Upper lobe of right lung (tissue), 1 donor: ENCODE measurements around the gene COX11. TPM values are rescaled to one million over a fixed set of nuclear protein-coding genes. Genes with fewer than 3 reads are reported as not detected.
A peak's percentile ranks its signal among the peaks of the same experiment; 100 is the strongest.

ENCODE experiments used
- ATAC-seq: fragments of 200-7000 bp; cut with Tn5 transposase; one replicate; pipeline ENCODE4 v1.9.1; 2020; ENCODE audit warnings: mild to moderate bottlenecking, moderate library complexity
- DNase-seq: peaks from one replicate; pipeline ENCODE4 v3.0.0-alpha.2; 2020
- H3K27ac ChIP-seq: fragments of 200-600 bp; one replicate; pipeline ENCODE4 v1.8.0; 2022
- H3K27me3 ChIP-seq: fragments of 200-600 bp; one replicate; pipeline ENCODE4 v1.8.0; 2022; ENCODE audit warnings: mild to moderate bottlenecking
- H3K36me3 ChIP-seq: fragments of 200-600 bp; one replicate; pipeline ENCODE4 v1.8.0; 2022
- H3K4me1 ChIP-seq: fragments of 200-600 bp; one replicate; pipeline ENCODE4 v1.8.0; 2022
- H3K4me3 ChIP-seq: fragments of 200-600 bp; one replicate; pipeline ENCODE4 v1.8.0; 2022; ENCODE audit warnings: mild to moderate bottlenecking
- H3K9me3 ChIP-seq: fragments of 200-600 bp; one replicate; pipeline ENCODE4 v1.8.0; 2022
- CTCF ChIP-seq: fragments of 200-600 bp; IDR thresholded peaks from one replicate; pipeline ENCODE4 v1.8.0; 2022; ENCODE audit warnings: antibody characterized with exemption
- intact Hi-C: fragments of 100-400 bp; cut with DNase I; formaldehyde crosslinking; loops from one replicate; pipeline ENCODE4 v1.11.0; 2022
- total RNA-seq: library from RNA; stranded (reverse); fragmentation: NEBNext Ultra II Directional; extraction: Animal tissue kit (Norgen Biotek cat#: 25700); gene quantifications from one replicate; pipeline ENCODE4 v1.2.1, GENCODE V29; 2021
- donor health status: DM: no; HTN: yes; CAD: no; lungs with severe emphysema.

COX11 gene
- total RNA-seq, 1 donor from 2014 or later, result 34.9 TPM

GRCh38 chr17:54972406-54973138 is 4.1 kb upstream of the COX11 start:
- Histone ChIP-seq H3K9me3 (no peaks in the 10 kb centered on the region), H3K27me3 (no peaks in the 10 kb centered on the region), H3K4me1 (peaks cover 11% of the 10 kb centered on the region), H3K27ac (no peak overlapping the region), H3K4me3 (no peak overlapping the region), H3K36me3 (no peaks in the 10 kb centered on the region)
- TF ChIP-seq CTCF, result no peak
- intact Hi-C loops, result no loop called here
- ATAC-seq, result no peak
- DNase-seq, result no peak

- no peak for TF ChIP-seq CTCF
- Histone ChIP-seq H3K27ac (no peak overlapping the region), H3K36me3 (no peaks in the 10 kb centered on the region), H3K27me3 (no peaks in the 10 kb centered on the region), H3K9me3 (no peaks in the 10 kb centered on the region), H3K4me1 (peaks cover 18% of the 10 kb centered on the region), H3K4me3 (no peak overlapping the region)
- ATAC-seq (no peak), DNase-seq (no peak)
- intact Hi-C loops, result no loop called here
These were observed 3.4 kb upstream of the COX11 start for GRCh38 chr17:54971901-54972300.

- H3K27me3 ChIP-seq, result no peaks in the 10 kb centered on the region
- no peak for TF ChIP-seq CTCF
- no peak overlapping the region for H3K4me3 ChIP-seq
- intact Hi-C loops, result no loop called here
- no peak overlapping the region for H3K27ac ChIP-seq
- DNase-seq (no peak), ATAC-seq (no peak)
- H3K9me3 ChIP-seq, result no peaks in the 10 kb centered on the region
- H3K4me1 ChIP-seq, result peaks cover 26% of the 10 kb centered on the region
- H3K36me3 ChIP-seq, result no peaks in the 10 kb centered on the region
These were observed 2.7 kb upstream of the COX11 start for GRCh38 chr17:54971147-54971546.

- intact Hi-C loops, result no loop called here
- no peak for TF ChIP-seq CTCF
- peaks cover 26% of the 10 kb centered on the region for H3K4me1 ChIP-seq
- no peaks in the 10 kb centered on the region for H3K36me3 ChIP-seq
- ATAC-seq, result no peak
- no peak for DNase-seq
- no peaks in the 10 kb centered on the region for H3K9me3 ChIP-seq
- H3K27ac ChIP-seq, result peak overlapping the region; percentile 84
- H3K27me3 ChIP-seq, result no peaks in the 10 kb centered on the region
- peak overlapping the region; percentile 92 for H3K4me3 ChIP-seq
These were observed 1.5 kb upstream of the COX11 start for GRCh38 chr17:54969658-54970572.

GRCh38 chr17:54968988-54969332 is 506 bp upstream of the COX11 start:
- DNase-seq, result no peak
- TF ChIP-seq CTCF, result no peak

More at GRCh38 chr17:54968988-54969332, 506 bp upstream of the COX11 start:
- Histone ChIP-seq H3K36me3 (peaks cover 6% of the 10 kb centered on the region), H3K9me3 (no peaks in the 10 kb centered on the region), H3K4me3 (peak overlapping the region; percentile 92), H3K27ac (peak overlapping the region; percentile 84), H3K27me3 (no peaks in the 10 kb centered on the region), H3K4me1 (peaks cover 26% of the 10 kb centered on the region)
- intact Hi-C loops, result no loop called here
- peak; percentile 49 for ATAC-seq
